Stimulated activated CD4-positive, alpha-beta T cell treated with anti-CD3 and anti-CD28 coated beads, Interleukin-12 subunit alpha, Interleukin-12 subunit beta, amount 100 ng/mL, for 24 hours (primary cell): ENCODE measurements around the gene IL2RA.

ENCODE experiments used
- DNase-seq, 2 experiments: peaks; one replicate each; pipeline ENCODE4 v3.0.0-alpha.2; 2020; ENCODE audit warnings: low read depth in 2 of 2

IL2RA gene

GRCh38 chr10:6040205-6040604 lies 22.0 kb downstream of the IL2RA start:
- DNase-seq = no peak

DNA sequence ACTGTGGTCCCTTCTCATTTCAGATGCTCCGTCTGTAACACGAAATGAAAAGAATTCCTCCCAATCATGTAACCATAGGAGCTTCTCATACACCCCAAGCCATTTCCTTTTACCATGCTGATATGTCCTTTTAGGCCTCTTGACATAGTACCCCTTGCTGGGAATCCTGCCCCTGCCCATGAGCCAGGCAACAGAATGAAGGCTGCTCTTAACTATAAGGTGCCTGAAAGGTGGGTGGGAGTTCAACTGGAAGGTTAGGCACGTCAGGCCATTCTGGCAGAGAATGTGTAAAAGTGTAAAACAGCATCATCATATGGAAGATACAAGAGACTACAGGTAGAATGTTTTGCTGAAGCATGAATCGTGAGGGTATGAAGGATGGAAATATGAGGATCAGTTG lies 22.5 kb downstream of the IL2RA start:
- DNase-seq = no peak

DNA sequence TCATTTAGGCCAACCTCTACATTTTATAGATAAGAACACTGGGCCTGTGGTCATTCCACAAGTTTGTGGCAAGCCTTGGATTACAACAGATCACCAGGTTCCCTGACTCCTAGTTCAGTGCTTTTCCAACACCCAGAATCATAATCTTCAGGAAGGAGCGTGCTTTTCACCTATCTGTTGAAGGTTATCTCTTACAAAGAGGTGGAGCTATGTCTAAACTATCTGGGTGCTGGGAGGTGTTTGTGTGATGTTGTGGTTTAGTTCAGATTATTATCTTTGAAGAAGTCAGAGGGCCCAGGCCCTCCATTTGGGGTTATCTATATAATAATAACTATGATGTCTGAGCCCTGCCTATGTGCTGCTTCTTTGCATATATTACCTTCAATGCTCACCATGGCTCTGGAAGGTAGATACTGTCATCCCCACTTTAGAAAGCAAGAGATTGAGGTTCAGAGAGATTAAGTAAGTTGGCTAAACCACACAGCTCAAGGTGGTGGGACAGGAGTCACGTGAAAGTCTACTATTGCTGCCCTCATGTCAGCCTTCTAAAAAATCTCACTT lies 24.0 kb downstream of the IL2RA start:
- DNase-seq = no peak

DNA sequence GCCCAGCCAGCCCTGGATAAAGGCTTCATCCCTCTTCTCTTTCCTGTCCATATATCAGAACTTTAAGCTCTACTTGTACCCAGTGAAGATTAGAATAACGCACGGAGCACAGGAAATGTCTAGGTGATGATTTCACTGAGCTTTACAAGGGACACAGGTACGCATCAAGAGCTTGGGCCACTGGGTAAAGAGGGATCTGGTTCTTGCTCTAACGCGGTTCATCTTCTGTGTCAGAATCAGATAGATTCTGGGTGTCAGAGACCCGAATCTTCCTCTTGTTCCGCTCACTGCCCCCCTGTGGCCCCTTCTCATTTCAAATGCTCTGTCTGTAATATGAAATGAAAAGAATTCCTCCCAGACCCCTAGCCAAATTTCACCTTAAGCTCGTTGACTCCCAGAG lies 24.7 kb downstream of the IL2RA start:
- DNase-seq = no peak

GRCh38 chr10:6036861-6037321 lies 25.3 kb downstream of the IL2RA start:
- no peak for DNase-seq

DNA sequence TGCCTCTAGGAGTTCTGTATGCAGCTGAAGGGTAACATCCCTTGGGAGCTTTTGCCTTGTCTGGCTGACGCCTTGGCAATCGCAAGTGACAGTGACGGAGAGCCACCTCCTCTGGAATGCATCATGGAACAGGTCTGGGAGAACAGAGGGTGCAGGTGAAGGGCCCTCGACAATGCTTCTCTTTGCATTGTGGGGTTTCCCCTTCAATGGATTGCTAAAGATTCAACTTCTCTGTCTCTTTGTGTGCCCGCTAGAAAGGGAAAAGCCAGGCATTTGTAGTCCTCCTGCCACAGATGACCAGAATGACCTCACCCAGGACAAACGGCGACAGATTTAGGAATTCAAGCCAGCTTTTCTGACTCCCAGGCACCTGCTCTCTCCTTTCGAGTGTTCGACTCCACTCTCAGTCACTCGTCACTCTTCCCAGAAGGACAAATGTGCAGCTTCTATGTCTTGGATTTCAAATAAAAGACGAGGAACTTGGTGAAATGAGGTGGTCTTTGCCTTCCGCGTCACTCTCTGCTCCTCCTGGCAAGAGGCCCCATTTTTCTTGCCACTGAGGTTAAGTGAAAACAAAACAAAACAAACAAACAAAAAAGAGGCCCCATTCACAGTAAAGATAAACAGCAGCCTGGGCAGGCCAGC lies 26.1 kb downstream of the IL2RA start:
- DNase-seq = no peak

DNA sequence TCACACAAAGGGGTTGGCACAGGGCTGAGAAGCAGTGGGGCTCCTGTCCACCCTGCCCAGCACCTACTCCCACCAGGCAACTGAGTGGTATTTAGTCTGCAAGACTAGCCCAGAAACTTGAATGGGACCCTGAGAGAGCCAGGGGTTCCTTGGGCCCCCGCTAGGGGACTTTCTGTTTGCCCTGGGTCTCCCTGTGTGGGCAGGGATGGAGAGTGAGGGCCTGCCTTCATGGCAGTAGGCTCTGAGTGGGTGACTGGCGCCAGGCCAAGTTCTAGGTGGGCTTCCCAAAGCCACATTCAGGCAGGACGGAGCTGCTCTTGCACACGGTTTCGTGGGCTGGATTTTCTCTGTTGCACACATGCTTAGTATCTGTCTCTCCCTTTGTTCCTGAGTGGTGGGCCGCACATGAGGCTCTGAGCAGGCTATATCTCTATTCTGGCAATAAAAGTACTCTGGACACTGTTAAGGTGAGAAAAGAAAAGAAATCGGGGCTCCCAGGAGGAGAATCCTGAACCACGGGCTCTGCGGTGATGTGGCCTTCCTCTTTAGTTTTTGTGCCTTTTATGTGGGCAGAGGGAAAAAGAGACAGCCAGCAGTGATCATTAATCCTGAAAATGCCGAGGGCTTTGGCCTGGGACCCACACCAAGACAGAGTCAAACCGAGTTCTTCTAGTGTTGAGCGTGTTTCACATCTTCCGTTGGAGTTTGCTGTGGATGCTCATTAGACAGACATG lies 26.9 kb downstream of the IL2RA start:
- DNase-seq = no peak

DNA sequence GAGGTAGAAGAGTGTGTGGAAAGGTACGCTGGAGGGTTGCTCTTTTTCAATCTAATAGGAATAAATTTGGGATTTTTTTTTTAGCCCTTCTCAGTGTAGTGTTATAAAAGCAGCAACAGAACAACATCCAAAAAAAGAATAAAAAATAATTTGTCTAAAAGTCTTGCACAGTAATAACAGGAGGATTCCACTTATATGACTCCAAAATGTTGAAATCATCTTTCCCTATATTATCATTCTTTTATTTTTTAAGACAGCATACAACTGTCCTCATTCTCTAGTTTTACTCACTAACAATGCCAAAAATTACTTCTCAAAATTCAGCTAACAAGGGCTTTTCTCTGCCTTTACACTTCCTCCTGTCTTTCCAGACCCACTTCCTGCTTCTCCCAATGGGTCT lies 27.8 kb downstream of the IL2RA start:
- no peak for DNase-seq

- no peak for DNase-seq
Observed at GRCh38 chr10:6033954-6034353, 28.2 kb downstream of the IL2RA start.

DNA sequence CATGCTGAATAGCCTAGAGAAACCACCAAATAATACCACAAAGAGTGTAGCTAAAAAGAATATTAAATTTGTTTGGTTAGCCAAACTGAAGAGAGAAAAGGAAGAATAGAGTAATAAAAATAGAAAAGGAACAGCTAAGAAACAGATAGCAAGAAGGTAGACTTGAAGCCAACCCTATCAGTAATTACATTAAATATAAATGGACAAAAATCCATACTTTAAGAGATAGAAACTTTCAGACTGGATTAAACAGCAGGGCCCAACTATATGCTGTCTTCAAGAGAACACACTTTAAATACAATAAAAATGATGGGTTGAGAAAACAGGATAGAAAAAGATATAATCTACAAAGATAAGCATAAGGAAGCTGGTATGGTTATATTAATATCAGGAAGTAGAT lies 31.2 kb downstream of the IL2RA start:
- DNase-seq = no peak

GRCh38 chr10:6030217-6030616 lies 31.9 kb downstream of the IL2RA start:
- no peak for DNase-seq

GRCh38 chr10:6027929-6028328 lies 34.2 kb downstream of the IL2RA start:
- DNase-seq = no peak

- DNase-seq = no peak
Observed at GRCh38 chr10:6025683-6026255, 36.4 kb downstream of the IL2RA start.

DNA sequence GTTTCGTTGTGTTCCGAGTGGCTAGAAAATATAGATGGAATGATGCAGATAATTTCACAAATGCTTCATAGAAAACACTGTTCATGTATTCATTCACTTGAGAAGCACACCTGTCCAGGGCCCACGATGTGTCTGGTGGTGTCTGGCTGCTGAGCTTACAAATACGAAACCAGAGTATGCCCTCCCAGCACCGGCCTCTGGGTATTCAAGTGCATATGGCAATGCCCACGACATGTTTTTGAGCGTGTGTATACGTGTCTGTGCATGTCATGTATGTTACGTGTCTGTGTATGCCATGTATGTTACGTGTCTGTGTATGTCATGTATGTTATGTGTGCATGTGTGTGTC lies 37.9 kb downstream of the IL2RA start:
- DNase-seq = no peak

DNA sequence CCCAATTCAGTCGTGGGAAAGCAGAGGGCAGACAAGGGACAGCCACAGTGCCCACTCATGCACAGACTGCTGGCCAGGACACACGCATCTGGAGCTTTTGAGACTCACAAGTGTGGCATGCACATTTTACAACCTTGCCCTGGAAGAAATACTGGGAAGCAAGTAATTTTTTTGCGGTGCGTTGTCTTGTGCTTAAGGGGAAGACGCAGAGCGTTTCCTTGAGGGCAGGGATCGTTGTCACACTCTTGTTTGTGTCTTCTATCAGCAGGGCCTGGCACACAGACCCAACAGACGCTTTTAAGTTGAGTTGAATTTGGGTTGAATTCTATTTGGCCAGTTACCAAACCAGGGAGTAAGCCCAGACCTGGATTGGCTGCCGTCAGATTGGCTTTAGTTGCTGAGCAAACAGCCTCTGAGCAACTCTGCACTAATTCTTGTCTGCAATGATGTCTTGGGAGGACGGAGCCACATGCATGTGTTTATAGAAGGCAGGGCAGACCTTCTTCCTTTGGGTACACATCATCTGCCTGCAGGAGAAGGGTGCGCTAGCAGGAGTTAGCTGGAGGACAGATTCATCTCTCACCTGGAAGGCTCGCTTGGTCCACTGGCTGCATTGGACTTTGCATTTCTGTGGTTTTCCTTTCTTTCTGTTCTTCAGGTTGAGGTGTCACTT lies 38.4 kb downstream of the IL2RA start:
- no peak for DNase-seq

GRCh38 chr10:6022660-6023059 lies 39.5 kb downstream of the IL2RA start:
- DNase-seq = no peak

GRCh38 chr10:6020826-6021225 lies 41.3 kb downstream of the IL2RA start:
- no peak for DNase-seq

DNA sequence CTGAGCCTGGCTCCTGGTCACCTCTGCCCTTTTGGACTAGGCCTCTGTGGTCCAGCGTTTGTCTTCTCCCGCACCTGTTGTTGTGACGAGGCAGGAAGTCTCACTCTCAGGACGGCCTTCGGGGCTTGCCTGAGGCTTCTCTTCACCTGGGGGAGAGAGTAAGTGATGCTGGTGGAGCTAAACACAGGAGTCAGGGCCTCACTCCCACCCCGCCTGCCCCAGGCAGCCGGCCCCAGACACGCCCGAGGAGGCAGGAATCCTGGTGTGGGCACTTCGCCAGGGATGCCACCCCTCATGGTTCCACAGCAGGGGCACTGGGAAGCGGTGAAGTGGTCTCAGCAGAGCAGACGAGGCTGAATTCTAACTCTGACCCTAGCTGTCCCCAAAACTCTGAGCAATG lies 42.4 kb downstream of the IL2RA start:
- DNase-seq = no peak

DNA sequence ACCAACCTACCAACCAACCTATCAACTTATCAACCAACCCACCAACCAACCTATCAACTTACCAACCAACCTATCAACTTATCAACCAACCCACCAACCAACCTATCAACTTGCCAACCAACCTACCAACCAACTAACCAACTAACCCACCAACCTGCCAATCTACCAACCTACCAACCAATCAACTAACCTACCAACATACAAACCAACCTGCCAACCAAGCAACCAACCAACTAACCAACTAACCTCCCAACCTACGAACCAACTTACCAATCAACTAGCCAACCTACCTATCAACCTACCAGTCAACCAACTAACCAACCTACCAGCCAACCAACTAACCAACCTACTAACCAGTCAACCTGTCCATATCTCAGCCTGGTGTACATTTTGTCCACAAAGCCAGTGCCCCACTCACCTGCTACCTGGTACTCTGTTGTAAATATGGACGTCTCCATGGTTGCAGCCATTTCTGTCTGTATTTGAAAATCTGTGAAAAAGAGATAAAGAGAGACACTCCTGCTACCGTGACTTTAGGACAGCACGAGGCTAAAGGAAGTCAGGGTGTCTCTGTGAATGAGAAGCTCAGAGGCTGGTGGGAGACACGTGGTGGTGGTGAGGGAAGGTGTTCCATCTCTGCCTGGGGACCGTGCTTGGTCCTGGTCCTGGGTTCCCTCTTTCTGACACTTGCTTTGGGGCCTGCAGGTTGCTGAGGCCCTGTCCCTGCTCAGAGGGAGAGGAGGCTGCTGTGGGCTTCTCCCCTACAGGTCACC lies 43.0 kb downstream of the IL2RA start:
- DNase-seq = no peak

GRCh38 chr10:6018422-6018821 lies 43.7 kb downstream of the IL2RA start:
- DNase-seq = no peak

GRCh38 chr10:6017781-6018354 lies 44.3 kb downstream of the IL2RA start:
- DNase-seq = no peak
